Ishikawa (cell line): Measurements from ENCODE around the gene ING5.

Source experiments
- MAX ChIP-seq: IDR thresholded peaks from 2 replicates; pipeline ENCODE4 v1.6.1; 2012
- REST ChIP-seq: IDR thresholded peaks from 2 replicates; pipeline ENCODE4 v1.6.1; 2012; ENCODE audit warnings: low read depth, mild to moderate bottlenecking

GRCh38 chr2:241706537-241706936 lies 4.7 kb downstream of the ING5 start:
- TF ChIP-seq MAX (no peak), REST (no peak)
